Measurements from ENCODE around the gene MT1F. TPM values are rescaled to one million over a fixed set of nuclear protein-coding genes. Genes with fewer than 3 reads are reported as not detected.
"Not testable (repeated sequence)": the region's sequence is repeated elsewhere in the genome, so short reads cannot be mapped to it uniquely, and the experiment has no call there.

MT1F gene
- total RNA-seq, 1 experiment from 2014 or later: 2.4 TPM

DNA sequence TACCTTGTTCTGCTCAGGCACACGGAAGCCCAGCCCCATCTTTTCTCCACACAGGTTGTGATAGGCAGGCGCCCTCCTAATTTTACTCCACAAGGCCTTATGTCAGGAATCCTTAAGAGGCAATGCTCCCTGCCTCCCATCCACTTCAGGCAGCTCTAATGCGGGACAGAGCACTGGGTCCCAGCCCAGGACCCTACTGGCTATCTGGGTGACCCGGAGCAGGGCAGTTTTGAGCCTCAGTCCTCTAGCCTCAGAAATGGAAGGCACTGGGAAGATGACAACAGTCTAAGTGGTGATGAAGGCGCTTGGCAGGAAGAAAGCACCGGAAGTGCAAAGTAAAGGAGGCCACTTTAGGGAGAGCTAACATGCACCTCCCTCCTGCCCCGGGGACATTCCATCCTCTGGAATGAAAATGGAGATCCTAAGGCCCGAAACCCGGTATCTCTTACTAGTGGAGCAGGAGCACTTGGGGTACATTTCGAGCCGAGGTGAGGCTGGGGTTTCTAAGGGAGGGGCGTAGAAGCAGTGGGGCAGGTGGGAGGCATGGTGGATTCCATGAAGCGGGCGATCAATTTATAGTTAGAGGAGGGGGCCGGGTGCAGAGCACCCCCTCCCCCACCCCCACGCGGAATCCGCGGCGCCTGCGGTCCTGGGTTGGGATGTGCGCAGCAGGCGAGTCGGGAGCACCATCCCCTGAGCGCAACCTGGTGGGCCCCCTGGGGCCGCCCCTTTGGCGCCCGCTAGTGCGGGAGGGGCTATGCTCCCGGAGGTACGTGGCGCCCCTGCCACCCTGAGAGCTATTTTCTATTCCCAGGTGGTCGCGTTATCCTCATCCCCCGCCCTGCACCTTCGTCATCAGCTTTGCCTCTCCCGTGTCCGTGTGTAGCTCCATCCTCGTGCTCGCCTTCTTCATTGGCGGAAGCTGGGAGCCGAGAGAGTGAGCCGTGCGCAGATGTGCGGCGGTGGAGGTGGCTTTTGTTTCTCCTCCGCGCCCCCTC lies 4.9 kb downstream of the MT1F start:
- intact Hi-C loops (cut with micrococcal nuclease): no loop called here
- BruUV-seq (replicated peaks): no TSS peak
- ChIA-PET CTCF (no interaction called here), POLR2A (no interaction called here)
- Mint-ChIP-seq H3K4me3 (ENCODE audit: unreplicated experiment) (no peak overlapping the region), H3K27ac (ENCODE audit: low read depth, unreplicated experiment) (no peak overlapping the region), H3K36me3 (ENCODE audit: insufficient read depth, unreplicated experiment) (no peaks in the 10 kb centered on the region), H3K9me3 (ENCODE audit: unreplicated experiment) (no peaks in the 10 kb centered on the region), H3K4me1 (ENCODE audit: insufficient read depth, unreplicated experiment) (peaks cover 6% of the 10 kb centered on the region), H3K27me3 (ENCODE audit: insufficient read depth, unreplicated experiment) (no peaks in the 10 kb centered on the region)
- no peak for TF ChIP-seq CTCF (IDR thresholded peaks at IDR 0.05; ENCODE audit: unreplicated experiment)
- no peak for DNase-seq (ENCODE audit: unreplicated experiment)

DNA sequence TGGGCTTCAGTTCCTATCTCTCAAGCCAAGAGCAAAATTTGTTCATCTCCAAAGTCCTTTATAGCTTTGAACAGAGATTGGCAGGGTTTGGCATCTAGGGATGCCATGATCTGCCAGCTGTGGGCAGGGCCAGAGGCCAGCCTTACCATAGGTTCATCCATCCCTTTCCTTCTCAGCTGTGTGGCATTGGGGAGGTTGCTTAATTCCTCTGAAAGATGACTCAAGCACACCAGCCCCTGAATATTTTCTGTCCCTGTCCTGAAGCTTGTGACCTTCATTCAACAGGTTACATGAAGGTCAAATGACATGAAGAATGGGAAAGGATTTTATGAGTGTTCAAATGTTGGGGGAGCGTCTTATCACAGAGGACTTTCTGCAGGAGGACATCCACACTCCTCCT lies 6.7 kb downstream of the MT1F start:
- intact Hi-C loops (cut with micrococcal nuclease): no loop called here
- no peaks in the 10 kb centered on the region for H3K9me3 Mint-ChIP-seq (ENCODE audit: unreplicated experiment)
- BruUV-seq (replicated peaks): no TSS peak
- no peaks in the 10 kb centered on the region for H3K36me3 Mint-ChIP-seq (ENCODE audit: insufficient read depth, unreplicated experiment)
- no peak overlapping the region for H3K27ac Mint-ChIP-seq (ENCODE audit: low read depth, unreplicated experiment)
- no peak overlapping the region for H3K4me3 Mint-ChIP-seq (ENCODE audit: unreplicated experiment)
- CTCF ChIA-PET: interaction anchor here (0.6 kb wide), 1 partner anchor 103 kb away, joined by 3 read pairs; no protein-coding TSS in a partner anchor
- DNase-seq (ENCODE audit: unreplicated experiment): no peak
- POLR2A ChIA-PET: no interaction called here
- peaks cover 9% of the 10 kb centered on the region for H3K27me3 Mint-ChIP-seq (ENCODE audit: insufficient read depth, unreplicated experiment)
- TF ChIP-seq CTCF (IDR thresholded peaks at IDR 0.05; ENCODE audit: unreplicated experiment): no peak
- no peaks in the 10 kb centered on the region for H3K4me1 Mint-ChIP-seq (ENCODE audit: insufficient read depth, unreplicated experiment)

- H3K4me1 Mint-ChIP-seq (ENCODE audit: insufficient read depth, unreplicated experiment); H3K27me3 Mint-ChIP-seq (ENCODE audit: insufficient read depth, unreplicated experiment); DNase-seq (ENCODE audit: unreplicated experiment); intact Hi-C loops (cut with micrococcal nuclease); H3K4me3 Mint-ChIP-seq (ENCODE audit: unreplicated experiment); H3K27ac Mint-ChIP-seq (ENCODE audit: low read depth, unreplicated experiment); H3K9me3 Mint-ChIP-seq (ENCODE audit: unreplicated experiment); BruUV-seq (replicated peaks); H3K36me3 Mint-ChIP-seq (ENCODE audit: insufficient read depth, unreplicated experiment): not testable (repeated sequence)
- CTCF ChIA-PET: interaction anchor here (0.6 kb wide), 1 partner anchor 14 kb away, joined by 3 read pairs; no protein-coding TSS in a partner anchor
- POLR2A ChIA-PET: interaction anchor here (1.5 kb wide), 1 partner anchor 39 kb away, joined by 3 read pairs; no protein-coding TSS in a partner anchor
Observed at GRCh38 chr16:56665286-56666261, 7.8 kb downstream of the MT1F start.

GRCh38 chr16:56667581-56668571 lies 10.1 kb downstream of the MT1F start, which contains the start of gene MT1G:
MT1G (minus strand) TSS chr16:56668065; CDS start chr16:56667993, 72 bp downstream.
- ChIA-PET CTCF (interaction anchor here (0.8 to 1.0 kb wide), 2 partner anchors 38 to 67 kb away, joined by 3 read pairs; no protein-coding TSS in a partner anchor), POLR2A (interaction anchor here (1.1 kb wide), 1 partner anchor 34 kb away, joined by 4 read pairs; no protein-coding TSS in a partner anchor)
- no TSS peak for BruUV-seq (replicated peaks)
- peaks cover 9% of the 10 kb centered on the region for H3K27me3 Mint-ChIP-seq (ENCODE audit: insufficient read depth, unreplicated experiment)
- no peak for TF ChIP-seq CTCF (IDR thresholded peaks at IDR 0.05; ENCODE audit: unreplicated experiment)
- no peak within 1 kb of the TSS for H3K4me3 Mint-ChIP-seq (ENCODE audit: unreplicated experiment)
- intact Hi-C loops (cut with micrococcal nuclease): no loop called here
- no peaks in the 10 kb centered on the region for H3K9me3 Mint-ChIP-seq (ENCODE audit: unreplicated experiment)
- no peaks in the 10 kb centered on the region for H3K36me3 Mint-ChIP-seq (ENCODE audit: insufficient read depth, unreplicated experiment)
- H3K27ac Mint-ChIP-seq (ENCODE audit: low read depth, unreplicated experiment): no peak within 1 kb of the TSS
- DNase-seq (ENCODE audit: unreplicated experiment): no peak
- H3K4me1 Mint-ChIP-seq (ENCODE audit: insufficient read depth, unreplicated experiment): no peaks in the 10 kb centered on the region

Data from MCF 10A (cell line).